IMR-90 (cell line): ENCODE data around the gene ADRA2B. TPM values are rescaled to one million over a fixed set of nuclear protein-coding genes. Genes with fewer than 3 reads are reported as not detected.

ENCODE experiments used
- ATAC-seq: fragments of 200-7000 bp; cut with Tn5 transposase; 2 replicates; pipeline ENCODE4 v1.9.1; 2020; ENCODE audit warnings: low read depth, mild to moderate bottlenecking, moderate library complexity
- BruUV-seq: library from RNA; stranded (reverse); fragments of 400-500 nt; replicated peaks from 2 replicates; lab custom pipeline; 2021; lab: Mats Ljungman, UMichigan
- CTCF ChIA-PET: fragments of 300-600 bp; formaldehyde crosslinking; extraction: SDS; loops from one replicate; lab custom pipeline; 2021; ENCODE audit warnings: antibody characterized with exemption; lab: Yijun Ruan, JAX
- POLR2A ChIA-PET: fragments of 300-600 bp; sonication (Branson Sonifier 250); formaldehyde crosslinking; loops from one replicate; lab custom pipeline; 2022; ENCODE audit warnings: antibody characterized with exemption; ENCODE audit not compliant: unreplicated experiment; lab: Charles Lee
- DNase-seq: peaks from one replicate; pipeline ENCODE4 v3.0.0; 2013
- H2AFZ ChIP-seq: replicated peaks from 2 replicates; pipeline ENCODE3; 2013; ENCODE audit warnings: low read length, mild to moderate bottlenecking; ENCODE audit not compliant: poor library complexity
- H2AK5ac ChIP-seq: 2 replicates; pipeline ENCODE4 v1.6.1; 2013; ENCODE audit warnings: low read depth, low read length, inconsistent platforms
- H2AK9ac ChIP-seq: replicated peaks from 2 replicates; pipeline ENCODE3; 2013; ENCODE audit warnings: mild to moderate bottlenecking, low read depth, low read length, moderate library complexity; ENCODE audit not compliant: poor library complexity
- H2BK120ac ChIP-seq: 2 replicates; pipeline ENCODE4 v1.6.1; 2013; ENCODE audit warnings: low read depth, low read length, inconsistent platforms
- H2BK15ac ChIP-seq: 3 replicates; pipeline ENCODE4 v1.6.1; 2013; ENCODE audit warnings: low read depth, low read length, inconsistent platforms
- H2BK20ac ChIP-seq: 2 replicates; pipeline ENCODE4 v1.6.1; 2013; ENCODE audit warnings: low read depth, mild to moderate bottlenecking, inconsistent platforms, low read length, moderate library complexity
- H2BK5ac ChIP-seq: 2 replicates; pipeline ENCODE4 v1.6.1; 2013; ENCODE audit warnings: mild to moderate bottlenecking, low read depth, low read length, inconsistent platforms; ENCODE audit not compliant: poor library complexity, severe bottlenecking
- H3K14ac ChIP-seq: replicated peaks from 2 replicates; pipeline ENCODE4 v1.6.1; 2013; ENCODE audit warnings: low read depth, low read length, inconsistent platforms
- H3K18ac ChIP-seq: 2 replicates; pipeline ENCODE4 v1.6.1; 2013; ENCODE audit warnings: low read depth, low read length, control low read depth
- H3K23ac ChIP-seq: 2 replicates; pipeline ENCODE4 v1.6.1; 2013; ENCODE audit warnings: low read depth, low read length, inconsistent platforms
- H3K27ac ChIP-seq: 2 replicates; pipeline ENCODE4 v1.5.1; 2013; ENCODE audit warnings: mild to moderate bottlenecking, control low read depth, low read length; ENCODE audit not compliant: insufficient read depth
- H3K27me3 ChIP-seq: 2 replicates; pipeline ENCODE4 v1.6.1; 2013; ENCODE audit warnings: low read length; ENCODE audit not compliant: control insufficient read depth, insufficient read depth
- H3K36me3 ChIP-seq: 2 replicates; pipeline ENCODE4 v1.6.1; 2013; ENCODE audit warnings: low read length, mixed read lengths; ENCODE audit not compliant: control insufficient read depth, insufficient read depth
- H3K4ac ChIP-seq: 2 replicates; pipeline ENCODE4 v1.6.1; 2013; ENCODE audit warnings: low read depth, low read length, inconsistent platforms
- H3K4me1 ChIP-seq: 2 replicates; pipeline ENCODE4 v1.6.1; 2013; ENCODE audit warnings: low read length, mixed read lengths; ENCODE audit not compliant: control insufficient read depth, insufficient read depth
- H3K4me2 ChIP-seq: 2 replicates; pipeline ENCODE4 v1.6.1; 2013; ENCODE audit warnings: low read depth, mild to moderate bottlenecking, control low read depth, low read length, moderate library complexity
- H3K4me3 ChIP-seq: 2 replicates; pipeline ENCODE4 v1.5.1; 2013; ENCODE audit warnings: low read depth, mild to moderate bottlenecking, control low read depth, low read length, moderate library complexity; ENCODE audit not compliant: insufficient read depth
- H3K56ac ChIP-seq: 2 replicates; pipeline ENCODE4 v1.6.1; 2013; ENCODE audit warnings: low read length, inconsistent platforms; ENCODE audit not compliant: insufficient read depth; ENCODE audit errors: extremely low read depth
- H3K79me1 ChIP-seq, 2 experiments: 2 replicates each; pipeline ENCODE4 v1.6.1; 2013; ENCODE audit warnings: low read length in 2 of 2, inconsistent platforms in 1 of 2, low read depth in 1 of 2
- H3K9ac ChIP-seq: 2 replicates; pipeline ENCODE4 v1.6.1; 2013; ENCODE audit warnings: low read depth, low read length, control low read depth
- H3K9me1 ChIP-seq: 2 replicates; pipeline ENCODE4 v1.6.1; 2013; ENCODE audit warnings: low read length, inconsistent platforms; ENCODE audit not compliant: insufficient read depth
- H3K9me3 ChIP-seq: 2 replicates; pipeline ENCODE4 v1.6.1; 2013; ENCODE audit warnings: low read length; ENCODE audit not compliant: control insufficient read depth, insufficient read depth
- H4K20me1 ChIP-seq: 2 replicates; pipeline ENCODE4 v1.6.1; 2013; ENCODE audit warnings: low read length, inconsistent platforms; ENCODE audit not compliant: insufficient read depth
- H4K5ac ChIP-seq: 2 replicates; pipeline ENCODE4 v1.6.1; 2013; ENCODE audit warnings: mild to moderate bottlenecking, low read depth, low read length, control low read depth
- H4K8ac ChIP-seq, 2 experiments: 2 replicates each; pipeline ENCODE4 v1.6.1; 2013; ENCODE audit warnings: low read depth in 2 of 2, low read length in 2 of 2, control low read depth in 1 of 2, inconsistent platforms in 1 of 2
- H4K91ac ChIP-seq: 2 replicates; pipeline ENCODE4 v1.6.1; 2013; ENCODE audit warnings: low read depth, low read length, inconsistent platforms; ENCODE audit not compliant: insufficient read depth
- CEBPB ChIP-seq: IDR thresholded peaks from 2 replicates; pipeline ENCODE4 v1.6.1; 2012; ENCODE audit warnings: low read depth, low read length, improper control_type of control experiment
- RFX5 ChIP-seq: IDR thresholded peaks from 2 replicates; pipeline ENCODE4 v1.8.0; 2012; ENCODE audit warnings: low read depth, mild to moderate bottlenecking, low read length, moderate library complexity
- WGBS, 2 experiments: methylation state at CpG; one replicate each; pipeline versions ENCODE4 v1.1.5 to v1.1.7; 2013; ENCODE audit warnings: missing lambda C conversion rate in 2 of 2; ENCODE audit not compliant: insufficient read length in 1 of 2; ENCODE audit errors: extremely low coverage in 2 of 2; 5-methylcytosine and 5-hydroxymethylcytosine counted together
- dilution Hi-C: fragments of 300-500 bp; cut with HindIII; formaldehyde crosslinking; loops from one replicate; pipeline ENCODE4 v1.14.3; 2018; ENCODE audit warnings: low sequenced_read_pairs; ENCODE audit not compliant: unreplicated experiment
- in situ Hi-C: fragments of 300-500 bp; cut with MboI; formaldehyde crosslinking; loops from 3 replicates; pipeline ENCODE4 v1.14.3; 2019; ENCODE audit warnings: low sequenced_read_pairs, inconsistent platforms, mixed read lengths
- intact Hi-C: fragments of 100-400 bp; cut with micrococcal nuclease; formaldehyde crosslinking; loops from 2 replicates; pipeline ENCODE4 v1.10.0; 2022
- polyA plus RNA-seq, 3 experiments: library from polyadenylated mRNA; depleted of rRNA; stranded (reverse); fragments of >200 nt; gene quantifications; 2 replicates each; pipeline ENCODE4 v1.2.3, GENCODE V29; 2012; ENCODE audit warnings: low replicate concordance in 1 of 3
- total RNA-seq: library from RNA; depleted of rRNA; stranded (reverse); fragments of >200 nt; gene quantifications from 2 replicates; pipeline ENCODE4 v1.2.3, GENCODE V29; 2012

The ADRA2B gene
- total and polyA plus RNA-seq, 2 of the 4 experiments (the other 2 are of a cell fraction), result not detected

DNA sequence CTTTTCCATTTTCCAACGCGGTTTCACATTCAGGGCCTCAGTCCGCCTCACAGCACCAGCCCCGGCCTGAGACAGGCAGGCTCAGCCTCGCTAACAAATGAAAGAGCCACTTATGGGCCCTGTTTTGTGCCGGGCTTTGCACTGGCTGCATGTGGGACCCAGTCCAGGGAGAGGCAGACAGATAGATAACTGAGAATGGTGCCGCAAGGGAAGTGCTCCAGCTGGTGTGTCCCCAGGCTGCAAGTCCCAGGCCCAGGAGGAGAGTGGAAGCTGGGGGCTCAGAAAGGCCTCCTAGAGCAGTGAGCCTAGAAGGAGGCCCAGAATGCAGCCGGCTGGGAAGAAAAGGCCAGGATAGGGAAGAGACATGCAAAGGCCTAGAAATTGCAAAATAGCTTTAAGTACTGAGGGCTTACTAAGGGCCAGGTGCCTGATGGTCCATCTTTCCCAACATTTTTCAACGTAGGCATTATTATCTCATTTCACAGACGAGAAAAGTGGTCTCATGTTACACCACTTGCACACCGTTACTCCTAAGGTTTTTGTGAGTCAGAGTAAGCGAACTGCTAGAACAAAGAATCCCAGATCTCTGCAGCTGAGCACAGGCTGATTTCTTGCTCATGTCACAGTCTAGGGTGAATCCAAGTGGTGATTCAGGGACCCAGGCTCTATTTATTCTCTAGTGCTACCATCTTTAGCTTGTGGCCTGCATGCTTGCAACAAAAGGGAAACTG is 26.0 kb downstream of the ADRA2B start:
- Histone ChIP-seq H4K8ac (no peak overlapping the region), H3K56ac (no peak overlapping the region), H3K4ac (no peak overlapping the region), H3K4me1 (no peaks in the 10 kb centered on the region), H3K4me3 (no peak overlapping the region), H2AK9ac (no peak overlapping the region), H3K9me3 (no peaks in the 10 kb centered on the region), H2BK120ac (no peak overlapping the region), H2BK15ac (no peak overlapping the region), H3K9ac (no peak overlapping the region), H2AFZ (no peak overlapping the region), H3K4me2 (no peak overlapping the region), H4K5ac (no peak overlapping the region), H3K27ac (no peak overlapping the region), H2BK20ac (no peak overlapping the region), H4K91ac (no peak overlapping the region), H3K27me3 (peaks cover 30% of the 10 kb centered on the region), H2BK5ac (no peak overlapping the region), H3K36me3 (no peaks in the 10 kb centered on the region), H3K23ac (no peak overlapping the region), H3K79me1 (no peaks in the 10 kb centered on the region), H3K9me1 (no peaks in the 10 kb centered on the region), H4K20me1 (no peaks in the 10 kb centered on the region), H2AK5ac (no peak overlapping the region), H3K14ac (no peak overlapping the region), H3K18ac (no peak overlapping the region)
- CTCF ChIA-PET, result no interaction called here
- dilution Hi-C loops, result no loop called here
- no TSS peak for BruUV-seq
- intact Hi-C loops, result no loop called here
- ATAC-seq (no peak), DNase-seq (peak; percentile 54)
- POLR2A ChIA-PET, result no interaction called here
- TF ChIP-seq RFX5 (no peak), CEBPB (no peak)
- in situ Hi-C loops, result no loop called here
- WGBS, 2 experiments, result 53% methylated on average over 6 of the region's 12 CpGs; no CpG with 5 or more reads in 1 of the 2 experiments
